ENCODE data around the gene DRG2. TPM values are rescaled to one million over a fixed set of nuclear protein-coding genes. Genes with fewer than 3 reads are reported as not detected.

Gene DRG2
- total and polyA plus RNA-seq, 4 donors: 20.6 to 41.8 (median 33.8) TPM

GRCh38 chr17:18120461-18121017 is 32.8 kb downstream of the DRG2 start:
- DNase-seq (ENCODE audit: low read depth in 4 of 6, low spot score in 6 of 6): no peak
- Histone ChIP-seq H3K4me1 (ENCODE audit: control insufficient read depth, insufficient read depth, low read length) (peaks cover 5% of the 10 kb centered on the region), H3K4me3 (ENCODE audit: low read depth, low read length) (no peak overlapping the region), H3K27me3 (ENCODE audit: control insufficient read depth, insufficient read depth, low read length) (no peaks in the 10 kb centered on the region), H3K9me3 (ENCODE audit: control insufficient read depth, insufficient read depth, low read length) (no peaks in the 10 kb centered on the region), H3K27ac (ENCODE audit: low read depth, low read length) (no peak overlapping the region), H3K36me3 (ENCODE audit: control insufficient read depth, insufficient read depth, low read length) (peaks cover 6% of the 10 kb centered on the region)
- 85% methylated on average over 68 of the region's 68 CpGs for WGBS (ENCODE audit: insufficient coverage)

- 91% methylated on average over 54 of the region's 54 CpGs for WGBS (ENCODE audit: insufficient coverage)
Observed at GRCh38 chr17:18121144-18121910, 33.6 kb downstream of the DRG2 start.

GRCh38 chr17:18122990-18123753 is 35.4 kb downstream of the DRG2 start:
- H3K4me3 ChIP-seq (ENCODE audit: low read depth, low read length): no peak overlapping the region
- H3K4me1 ChIP-seq (ENCODE audit: control insufficient read depth, insufficient read depth, low read length): peaks cover 5% of the 10 kb centered on the region
- WGBS (ENCODE audit: insufficient coverage): 78% methylated on average over 31 of the region's 31 CpGs
- H3K9me3 ChIP-seq (ENCODE audit: control insufficient read depth, insufficient read depth, low read length): no peaks in the 10 kb centered on the region
- peaks cover 6% of the 10 kb centered on the region for H3K36me3 ChIP-seq (ENCODE audit: control insufficient read depth, insufficient read depth, low read length)
- H3K27ac ChIP-seq (ENCODE audit: low read depth, low read length): no peak overlapping the region
- no peaks in the 10 kb centered on the region for H3K27me3 ChIP-seq (ENCODE audit: control insufficient read depth, insufficient read depth, low read length)
- DNase-seq (ENCODE audit: low read depth in 4 of 6, low spot score in 6 of 6): no peak

More at GRCh38 chr17:18121144-18121910, 33.6 kb downstream of the DRG2 start:
- peaks cover 6% of the 10 kb centered on the region for H3K36me3 ChIP-seq (ENCODE audit: control insufficient read depth, insufficient read depth, low read length)
- H3K27ac ChIP-seq (ENCODE audit: low read depth, low read length): no peak overlapping the region
- no peak overlapping the region for H3K4me3 ChIP-seq (ENCODE audit: low read depth, low read length)
- H3K27me3 ChIP-seq (ENCODE audit: control insufficient read depth, insufficient read depth, low read length): no peaks in the 10 kb centered on the region
- no peaks in the 10 kb centered on the region for H3K9me3 ChIP-seq (ENCODE audit: control insufficient read depth, insufficient read depth, low read length)
- DNase-seq (ENCODE audit: low read depth in 4 of 6, low spot score in 6 of 6): no peak
- peaks cover 5% of the 10 kb centered on the region for H3K4me1 ChIP-seq (ENCODE audit: control insufficient read depth, insufficient read depth, low read length)

GRCh38 chr17:18124345-18125126 is 36.8 kb downstream of the DRG2 start:
- no peaks in the 10 kb centered on the region for H3K9me3 ChIP-seq (ENCODE audit: control insufficient read depth, insufficient read depth, low read length)
- no peak for DNase-seq (ENCODE audit: low read depth in 4 of 6, low spot score in 6 of 6)
- no peak overlapping the region for H3K27ac ChIP-seq (ENCODE audit: low read depth, low read length)
- WGBS (ENCODE audit: insufficient coverage): no CpG with 5 or more reads among the region's 11 CpGs
- H3K27me3 ChIP-seq (ENCODE audit: control insufficient read depth, insufficient read depth, low read length): no peaks in the 10 kb centered on the region
- no peaks in the 10 kb centered on the region for H3K4me1 ChIP-seq (ENCODE audit: control insufficient read depth, insufficient read depth, low read length)
- H3K36me3 ChIP-seq (ENCODE audit: control insufficient read depth, insufficient read depth, low read length): peaks cover 2% of the 10 kb centered on the region
- no peak overlapping the region for H3K4me3 ChIP-seq (ENCODE audit: low read depth, low read length)

GRCh38 chr17:18129041-18129502 is 41.3 kb downstream of the DRG2 start:
- H3K36me3 ChIP-seq (ENCODE audit: control insufficient read depth, insufficient read depth, low read length): no peaks in the 10 kb centered on the region
- no peaks in the 10 kb centered on the region for H3K27me3 ChIP-seq (ENCODE audit: control insufficient read depth, insufficient read depth, low read length)
- peak in 2 of 6 donors; percentile 21 to 47 for DNase-seq (ENCODE audit: low read depth in 4 of 6, low spot score in 6 of 6)
- no peaks in the 10 kb centered on the region for H3K9me3 ChIP-seq (ENCODE audit: control insufficient read depth, insufficient read depth, low read length)
- no peak overlapping the region for H3K27ac ChIP-seq (ENCODE audit: low read depth, low read length)
- H3K4me3 ChIP-seq (ENCODE audit: low read depth, low read length): no peak overlapping the region
- H3K4me1 ChIP-seq (ENCODE audit: control insufficient read depth, insufficient read depth, low read length): no peaks in the 10 kb centered on the region
- WGBS (ENCODE audit: insufficient coverage): 65% methylated on average over 4 of the region's 4 CpGs

- Histone ChIP-seq H3K27me3 (ENCODE audit: control insufficient read depth, insufficient read depth, low read length) (no peaks in the 10 kb centered on the region), H3K9me3 (ENCODE audit: control insufficient read depth, insufficient read depth, low read length) (no peaks in the 10 kb centered on the region), H3K4me3 (ENCODE audit: low read depth, low read length) (no peak overlapping the region), H3K4me1 (ENCODE audit: control insufficient read depth, insufficient read depth, low read length) (no peaks in the 10 kb centered on the region), H3K36me3 (ENCODE audit: control insufficient read depth, insufficient read depth, low read length) (no peaks in the 10 kb centered on the region), H3K27ac (ENCODE audit: low read depth, low read length) (no peak overlapping the region)
- 95% methylated on average over 4 of the region's 5 CpGs for WGBS (ENCODE audit: insufficient coverage)
- no peak for DNase-seq (ENCODE audit: low read depth in 4 of 6, low spot score in 6 of 6)
Observed at GRCh38 chr17:18132711-18133110, 45.0 kb downstream of the DRG2 start.

- 82% methylated on average over 19 of the region's 19 CpGs for WGBS (ENCODE audit: insufficient coverage)
- no peaks in the 10 kb centered on the region for H3K4me1 ChIP-seq (ENCODE audit: control insufficient read depth, insufficient read depth, low read length)
- no peak overlapping the region for H3K4me3 ChIP-seq (ENCODE audit: low read depth, low read length)
- H3K27me3 ChIP-seq (ENCODE audit: control insufficient read depth, insufficient read depth, low read length): no peaks in the 10 kb centered on the region
- H3K9me3 ChIP-seq (ENCODE audit: control insufficient read depth, insufficient read depth, low read length): no peaks in the 10 kb centered on the region
- no peak overlapping the region for H3K27ac ChIP-seq (ENCODE audit: low read depth, low read length)
- H3K36me3 ChIP-seq (ENCODE audit: control insufficient read depth, insufficient read depth, low read length): no peaks in the 10 kb centered on the region
- DNase-seq (ENCODE audit: low read depth in 4 of 6, low spot score in 6 of 6): no peak
Observed at GRCh38 chr17:18136357-18136756, 48.6 kb downstream of the DRG2 start.

- Histone ChIP-seq H3K9me3 (ENCODE audit: control insufficient read depth, insufficient read depth, low read length) (no peaks in the 10 kb centered on the region), H3K36me3 (ENCODE audit: control insufficient read depth, insufficient read depth, low read length) (no peaks in the 10 kb centered on the region), H3K4me3 (ENCODE audit: low read depth, low read length) (no peak overlapping the region), H3K27me3 (ENCODE audit: control insufficient read depth, insufficient read depth, low read length) (no peaks in the 10 kb centered on the region), H3K4me1 (ENCODE audit: control insufficient read depth, insufficient read depth, low read length) (no peaks in the 10 kb centered on the region), H3K27ac (ENCODE audit: low read depth, low read length) (no peak overlapping the region)
- DNase-seq (ENCODE audit: low read depth in 4 of 6, low spot score in 6 of 6): no peak
- 80% methylated on average over 5 of the region's 8 CpGs for WGBS (ENCODE audit: insufficient coverage)
Observed at GRCh38 chr17:18138065-18138749, 50.5 kb downstream of the DRG2 start.

GRCh38 chr17:18139092-18139491 is 51.3 kb downstream of the DRG2 start:
- WGBS (ENCODE audit: insufficient coverage): no CpG with 5 or more reads among the region's 2 CpGs
- DNase-seq (ENCODE audit: low read depth in 4 of 6, low spot score in 6 of 6): no peak
- Histone ChIP-seq H3K27me3 (ENCODE audit: control insufficient read depth, insufficient read depth, low read length) (no peaks in the 10 kb centered on the region), H3K9me3 (ENCODE audit: control insufficient read depth, insufficient read depth, low read length) (no peaks in the 10 kb centered on the region), H3K36me3 (ENCODE audit: control insufficient read depth, insufficient read depth, low read length) (no peaks in the 10 kb centered on the region), H3K4me3 (ENCODE audit: low read depth, low read length) (no peak overlapping the region), H3K27ac (ENCODE audit: low read depth, low read length) (no peak overlapping the region), H3K4me1 (ENCODE audit: control insufficient read depth, insufficient read depth, low read length) (no peaks in the 10 kb centered on the region)

Data from spinal cord (tissue), 10 donors.